Measurements from ENCODE around the gene BMP2K.

The BMP2K gene

DNA sequence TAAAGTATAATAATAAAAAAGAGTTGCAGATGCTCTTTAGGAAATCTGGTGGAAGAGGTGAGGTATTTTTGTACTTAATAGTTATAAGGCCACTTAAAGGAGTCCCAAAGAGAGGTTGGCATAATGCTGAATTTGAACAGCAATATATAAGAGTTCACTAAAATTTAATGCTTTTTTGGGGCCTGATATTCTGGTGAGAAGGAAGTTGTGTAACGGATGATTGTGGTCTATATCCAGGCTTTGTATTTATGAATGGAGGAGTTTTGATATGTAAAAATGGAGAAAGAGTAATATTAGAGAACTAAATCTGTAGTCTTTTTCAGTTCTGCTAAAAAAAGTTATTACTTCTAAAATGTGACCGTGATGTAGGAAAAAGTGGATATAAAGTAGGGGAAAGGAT is 20.4 kb downstream of the BMP2K start:
- TF ChIP-seq, protein P1, sequence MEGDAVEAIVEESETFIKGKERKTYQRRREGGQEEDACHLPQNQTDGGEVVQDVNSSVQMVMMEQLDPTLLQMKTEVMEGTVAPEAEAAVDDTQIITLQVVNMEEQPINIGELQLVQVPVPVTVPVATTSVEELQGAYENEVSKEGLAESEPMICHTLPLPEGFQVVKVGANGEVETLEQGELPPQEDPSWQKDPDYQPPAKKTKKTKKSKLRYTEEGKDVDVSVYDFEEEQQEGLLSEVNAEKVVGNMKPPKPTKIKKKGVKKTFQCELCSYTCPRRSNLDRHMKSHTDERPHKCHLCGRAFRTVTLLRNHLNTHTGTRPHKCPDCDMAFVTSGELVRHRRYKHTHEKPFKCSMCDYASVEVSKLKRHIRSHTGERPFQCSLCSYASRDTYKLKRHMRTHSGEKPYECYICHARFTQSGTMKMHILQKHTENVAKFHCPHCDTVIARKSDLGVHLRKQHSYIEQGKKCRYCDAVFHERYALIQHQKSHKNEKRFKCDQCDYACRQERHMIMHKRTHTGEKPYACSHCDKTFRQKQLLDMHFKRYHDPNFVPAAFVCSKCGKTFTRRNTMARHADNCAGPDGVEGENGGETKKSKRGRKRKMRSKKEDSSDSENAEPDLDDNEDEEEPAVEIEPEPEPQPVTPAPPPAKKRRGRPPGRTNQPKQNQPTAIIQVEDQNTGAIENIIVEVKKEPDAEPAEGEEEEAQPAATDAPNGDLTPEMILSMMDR (conservative IDR thresholded peaks at IDR 0.05), result no peak
- H3K27ac ChIP-seq, result no peak overlapping the region

DNA sequence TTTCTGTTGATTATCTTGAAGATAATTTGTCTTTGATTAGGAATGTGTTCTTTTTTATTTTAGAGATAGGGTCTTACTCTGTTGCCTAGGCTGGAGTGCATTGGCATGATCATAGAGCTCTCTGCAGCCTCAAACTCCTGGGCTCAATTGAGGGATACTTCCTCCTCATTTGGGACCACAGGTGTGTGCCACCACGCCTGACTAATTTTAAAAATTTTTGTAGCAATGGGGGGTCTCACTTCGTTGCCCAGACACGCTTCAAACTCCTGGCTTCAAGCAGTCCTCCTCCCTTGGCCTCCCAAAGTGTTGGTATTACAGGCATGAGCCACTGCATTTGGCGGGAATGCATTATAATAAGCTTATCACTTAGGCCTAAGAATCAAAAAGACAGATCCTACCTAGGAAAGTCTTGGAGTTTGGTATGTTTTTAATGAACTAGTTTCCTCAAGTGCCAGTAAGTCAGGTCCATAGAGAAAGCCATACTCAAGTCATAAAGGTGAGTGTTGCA is 21.7 kb downstream of the BMP2K start:
- no peak overlapping the region for H3K27ac ChIP-seq
- TF ChIP-seq, protein P1 (conservative IDR thresholded peaks at IDR 0.05), result no peak

DNA sequence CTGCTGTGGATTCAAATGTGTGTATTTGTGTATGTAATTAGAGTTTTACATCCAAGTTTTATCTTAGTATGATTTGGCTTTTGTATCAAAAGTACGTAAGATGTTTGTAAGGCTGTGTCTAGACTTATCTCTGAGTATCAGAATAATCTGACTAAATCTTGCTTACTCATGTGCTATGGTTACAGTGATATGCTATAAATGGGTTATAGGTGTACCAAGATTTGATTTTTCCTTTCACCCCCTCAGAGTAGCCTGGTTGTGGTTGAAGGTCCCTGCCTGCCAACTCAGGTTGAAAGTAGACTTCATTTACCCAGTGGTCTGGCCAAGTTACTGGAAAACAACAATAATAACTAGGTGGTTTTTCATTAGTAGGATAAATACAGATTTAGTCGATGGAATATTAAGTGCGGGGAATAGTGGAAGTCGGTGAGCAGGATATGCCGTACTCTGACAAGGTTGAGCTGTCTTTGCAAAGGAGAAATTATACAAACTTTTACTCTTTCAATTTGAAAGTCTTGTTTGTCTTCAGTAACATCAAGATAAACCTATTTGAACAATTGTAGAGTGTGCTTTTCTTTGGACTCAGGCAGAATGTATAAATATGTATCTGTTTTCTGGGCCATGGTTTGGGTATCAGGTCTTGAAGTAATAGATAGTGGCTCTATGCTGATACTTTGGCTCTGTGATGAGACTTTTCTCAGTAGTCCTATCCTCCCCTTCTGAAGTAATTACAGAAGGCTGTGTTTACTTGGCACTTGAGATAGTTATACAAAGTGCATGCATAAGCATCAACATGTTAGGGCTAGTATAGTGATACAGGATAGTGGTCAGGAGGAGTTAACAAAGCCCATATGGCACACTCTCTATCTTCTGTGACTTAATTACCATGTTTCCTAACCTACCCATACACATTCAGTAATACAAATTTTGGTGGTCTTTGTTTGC is 23.7 kb downstream of the BMP2K start:
- TF ChIP-seq, protein P1 (conservative IDR thresholded peaks at IDR 0.05), result no peak

DNA sequence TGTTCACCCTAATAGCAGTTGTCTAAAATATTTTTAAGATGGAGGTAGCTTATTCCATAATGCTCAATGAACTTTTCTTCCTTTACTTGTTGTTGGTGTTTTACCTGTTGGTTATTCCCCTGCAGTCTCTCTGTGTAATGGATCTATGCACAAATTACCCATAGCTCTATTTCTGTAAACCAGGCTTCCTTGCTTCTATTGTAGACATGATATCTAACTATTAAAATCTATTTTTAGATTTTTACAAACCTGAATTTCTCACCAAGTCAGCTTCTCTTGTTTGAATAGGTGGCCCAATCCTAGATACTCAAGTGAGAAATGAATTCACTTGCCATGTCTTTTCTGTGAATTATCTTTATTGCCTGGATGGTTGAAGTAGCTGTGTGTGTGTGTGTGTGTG is 24.8 kb downstream of the BMP2K start:
- TF ChIP-seq, protein P1 (conservative IDR thresholded peaks at IDR 0.05), result no peak
- H3K27ac ChIP-seq, result peak overlapping the region; percentile 1; the same call in 1 of the 2 replicates

More for the DNA sequence above, 23.7 kb downstream of the BMP2K start:
- H3K27ac ChIP-seq, result no peak overlapping the region; the same call in 1 of the 2 replicates

DNA sequence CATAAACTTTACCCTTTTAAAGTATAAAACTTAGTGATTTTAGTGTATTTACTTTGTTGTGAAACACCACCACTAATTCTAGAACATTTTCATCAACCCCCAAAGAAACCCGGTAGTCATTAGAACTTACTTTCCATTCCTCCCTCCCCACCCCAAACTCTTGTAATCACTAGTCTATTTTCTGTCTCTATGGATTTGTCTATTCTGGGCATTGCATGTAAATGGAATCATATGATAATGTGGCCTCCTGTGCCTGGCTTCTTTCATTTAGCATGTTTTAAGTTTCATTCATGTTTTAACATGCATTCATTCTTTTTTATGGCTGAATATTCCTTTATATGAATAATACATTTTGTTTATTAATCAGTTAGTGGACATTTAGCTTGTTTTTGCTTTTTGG is 27.8 kb downstream of the BMP2K start:
- TF ChIP-seq, protein P1 (conservative IDR thresholded peaks at IDR 0.05), result no peak
- no peak overlapping the region for H3K27ac ChIP-seq

DNA sequence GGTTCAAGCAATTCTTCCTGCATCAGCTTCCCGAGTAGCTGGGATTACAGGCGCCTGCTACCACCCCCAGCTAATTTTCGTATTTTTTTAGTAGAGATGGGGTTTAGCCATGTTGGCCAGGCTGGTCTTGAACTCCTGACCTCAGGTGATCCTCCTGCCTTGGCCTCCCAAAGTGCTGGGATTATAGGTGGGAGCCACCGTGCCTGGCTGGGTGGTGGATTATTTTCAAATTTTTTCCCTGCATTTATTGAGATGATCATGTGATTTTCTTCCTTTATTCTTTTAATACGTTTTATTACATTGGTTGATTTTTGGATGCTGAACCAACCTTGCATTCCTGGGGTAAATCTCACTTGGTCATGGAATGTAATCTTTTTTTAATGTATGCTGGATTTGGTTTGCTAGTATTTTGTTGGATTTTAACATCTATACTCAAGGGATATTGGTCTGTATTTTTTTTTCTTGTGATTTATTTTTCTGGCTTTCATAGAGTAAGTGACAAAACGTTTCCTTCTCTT is 30.9 kb downstream of the BMP2K start:
- TF ChIP-seq, protein P1 (conservative IDR thresholded peaks at IDR 0.05), result no peak
- no peak overlapping the region for H3K27ac ChIP-seq

DNA sequence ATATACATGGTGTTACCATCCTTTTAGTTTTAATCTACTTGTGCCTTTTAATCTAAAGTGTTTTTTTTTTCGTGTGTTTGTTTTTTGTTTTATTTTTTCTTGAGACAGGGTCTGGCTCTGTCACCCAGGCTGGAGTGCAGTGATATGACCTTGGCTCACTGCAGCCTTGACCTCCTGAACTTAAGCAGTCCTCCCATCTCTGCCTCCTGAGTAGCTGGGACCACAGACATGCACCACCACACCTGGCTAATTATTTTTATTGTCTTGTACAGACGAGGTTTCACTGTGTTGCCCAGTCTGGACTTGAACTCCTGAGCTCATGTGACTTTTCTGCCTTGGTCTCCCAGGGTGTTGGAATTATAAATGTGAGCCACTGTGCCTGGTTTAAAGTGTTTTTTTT is 33.1 kb downstream of the BMP2K start:
- H3K27ac ChIP-seq, result no peak overlapping the region
- TF ChIP-seq, protein P1 (conservative IDR thresholded peaks at IDR 0.05), result no peak

Data from VCaP (cell line).